ENCODE results near the gene NTRK3. TPM values are rescaled to one million over a fixed set of nuclear protein-coding genes. Genes with fewer than 3 reads are reported as not detected.

NTRK3 gene
- total and polyA plus RNA-seq, 8 donors: 0.13 to 1.1 (median 0.60) TPM

- TF ChIP-seq, protein P1, sequence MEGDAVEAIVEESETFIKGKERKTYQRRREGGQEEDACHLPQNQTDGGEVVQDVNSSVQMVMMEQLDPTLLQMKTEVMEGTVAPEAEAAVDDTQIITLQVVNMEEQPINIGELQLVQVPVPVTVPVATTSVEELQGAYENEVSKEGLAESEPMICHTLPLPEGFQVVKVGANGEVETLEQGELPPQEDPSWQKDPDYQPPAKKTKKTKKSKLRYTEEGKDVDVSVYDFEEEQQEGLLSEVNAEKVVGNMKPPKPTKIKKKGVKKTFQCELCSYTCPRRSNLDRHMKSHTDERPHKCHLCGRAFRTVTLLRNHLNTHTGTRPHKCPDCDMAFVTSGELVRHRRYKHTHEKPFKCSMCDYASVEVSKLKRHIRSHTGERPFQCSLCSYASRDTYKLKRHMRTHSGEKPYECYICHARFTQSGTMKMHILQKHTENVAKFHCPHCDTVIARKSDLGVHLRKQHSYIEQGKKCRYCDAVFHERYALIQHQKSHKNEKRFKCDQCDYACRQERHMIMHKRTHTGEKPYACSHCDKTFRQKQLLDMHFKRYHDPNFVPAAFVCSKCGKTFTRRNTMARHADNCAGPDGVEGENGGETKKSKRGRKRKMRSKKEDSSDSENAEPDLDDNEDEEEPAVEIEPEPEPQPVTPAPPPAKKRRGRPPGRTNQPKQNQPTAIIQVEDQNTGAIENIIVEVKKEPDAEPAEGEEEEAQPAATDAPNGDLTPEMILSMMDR (IDR thresholded peaks at IDR 0.05): no peak
Observed at GRCh38 chr15:88255087-88255483, 1.5 kb downstream of the NTRK3 start.

GRCh38 chr15:88252441-88252840, 4.1 kb downstream of the NTRK3 start:
- Histone ChIP-seq H3K27ac (no peak overlapping the region), H3K4me3 (no peak overlapping the region), H3K36me3 (no peaks in the 10 kb centered on the region), H3K9me3 (no peaks in the 10 kb centered on the region), H3K27me3 (peaks cover 0 to 27% (median 4%) of the 10 kb centered on the region in 4 donors), H3K4me1 (peaks cover 0 to 7% (median 3%) of the 10 kb centered on the region in 3 donors)
- intact Hi-C loops (cut with DNase I): no loop called here
- TF ChIP-seq, protein P1 (IDR thresholded peaks at IDR 0.05): no peak
- ATAC-seq (no peak), DNase-seq (no peak), FAIRE-seq (no peak)
- 67 to 79% methylated on average over 7 of the region's 7 CpGs for WGBS, 2 donors

More at GRCh38 chr15:88255087-88255483, 1.5 kb downstream of the NTRK3 start:
- 3 to 5% methylated on average over 23 of the region's 23 CpGs for WGBS, 2 donors
- no peak for ATAC-seq
- DNase-seq: no peak
- intact Hi-C loops (cut with DNase I): no loop called here
- Histone ChIP-seq H3K4me1 (peaks cover 0 to 8% (median 3%) of the 10 kb centered on the region in 3 donors), H3K9me3 (no peaks in the 10 kb centered on the region), H3K27ac (no peak overlapping the region), H3K4me3 (no peak overlapping the region), H3K27me3 (peaks cover 0 to 27% (median 2%) of the 10 kb centered on the region in 4 donors), H3K36me3 (no peaks in the 10 kb centered on the region)
- no peak for FAIRE-seq

GRCh38 chr15:88250826-88251225, 5.7 kb downstream of the NTRK3 start:
- H3K36me3 ChIP-seq: no peaks in the 10 kb centered on the region
- TF ChIP-seq, protein P1 (IDR thresholded peaks at IDR 0.05): no peak
- no peak overlapping the region for H3K4me3 ChIP-seq
- FAIRE-seq (no peak), ATAC-seq (no peak), DNase-seq (no peak)
- H3K4me1 ChIP-seq: no peaks in the 10 kb centered on the region
- no peak overlapping the region for H3K27ac ChIP-seq
- H3K9me3 ChIP-seq: no peaks in the 10 kb centered on the region
- intact Hi-C loops (cut with DNase I): no loop called here
- WGBS, 2 donors: 15 to 18% methylated on average over 1 of the region's 1 CpG
- H3K27me3 ChIP-seq: peaks cover 0 to 27% (median 4%) of the 10 kb centered on the region in 4 donors

- no peak overlapping the region for H3K27ac ChIP-seq
- ATAC-seq (no peak), FAIRE-seq (no peak), DNase-seq (no peak)
- H3K36me3 ChIP-seq: no peaks in the 10 kb centered on the region
- H3K27me3 ChIP-seq: peaks cover 0 to 21% (median 2%) of the 10 kb centered on the region in 4 donors
- H3K4me3 ChIP-seq: no peak overlapping the region
- intact Hi-C loops (cut with DNase I): loop anchor here in 2 of 3 donors (10.0 kb wide), 1 partner anchor 1334 kb away; no protein-coding TSS in a partner anchor
- TF ChIP-seq, protein P1 (IDR thresholded peaks at IDR 0.05): no peak
- 68 to 75% methylated on average over 3 to 6 of the region's 6 CpGs for WGBS, 2 donors
- no peaks in the 10 kb centered on the region for H3K4me1 ChIP-seq
- H3K9me3 ChIP-seq: no peaks in the 10 kb centered on the region
Observed at GRCh38 chr15:88249220-88249619, 7.3 kb downstream of the NTRK3 start.

DNA sequence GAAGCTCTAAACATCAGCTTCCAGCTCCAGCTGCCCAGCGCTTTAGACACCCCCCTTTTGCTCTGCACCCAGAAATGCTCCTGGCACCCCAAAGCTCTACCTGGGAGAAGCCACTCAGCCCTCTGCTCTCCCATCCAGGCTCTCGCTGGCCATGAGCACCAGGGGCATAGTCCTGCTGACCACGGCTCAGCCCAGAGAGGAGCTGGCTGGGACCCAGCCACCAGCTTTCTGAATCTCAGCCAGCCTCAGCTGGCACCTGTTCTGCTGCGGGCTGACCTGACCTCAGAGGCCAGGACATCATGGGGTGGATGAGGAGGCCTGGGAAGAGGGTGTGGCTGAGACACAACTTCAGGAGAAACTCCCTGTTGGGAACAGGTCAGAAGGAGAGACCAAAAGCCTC, 8.6 kb downstream of the NTRK3 start:
- Histone ChIP-seq H3K4me1 (no peaks in the 10 kb centered on the region), H3K27ac (no peak overlapping the region), H3K9me3 (no peaks in the 10 kb centered on the region), H3K36me3 (no peaks in the 10 kb centered on the region), H3K27me3 (peaks cover 0 to 11% (median 2%) of the 10 kb centered on the region in 4 donors), H3K4me3 (no peak overlapping the region)
- DNase-seq (no peak), ATAC-seq (no peak), FAIRE-seq (no peak)
- intact Hi-C loops (cut with DNase I): loop anchor here in 2 of 3 donors (10.0 kb wide), 1 partner anchor 1333 kb away; no protein-coding TSS in a partner anchor
- TF ChIP-seq, protein P1 (IDR thresholded peaks at IDR 0.05): no peak
- WGBS, 2 donors: 33 to 48% methylated on average over 4 of the region's 4 CpGs
